DMS79 (cell line): Measurements from ENCODE around the gene FBXL19.

Experiments
- DNase-seq: peaks from one replicate; lab custom pipeline; 2025; lab: John Stamatoyannopoulos, UW

The FBXL19 gene

DNA sequence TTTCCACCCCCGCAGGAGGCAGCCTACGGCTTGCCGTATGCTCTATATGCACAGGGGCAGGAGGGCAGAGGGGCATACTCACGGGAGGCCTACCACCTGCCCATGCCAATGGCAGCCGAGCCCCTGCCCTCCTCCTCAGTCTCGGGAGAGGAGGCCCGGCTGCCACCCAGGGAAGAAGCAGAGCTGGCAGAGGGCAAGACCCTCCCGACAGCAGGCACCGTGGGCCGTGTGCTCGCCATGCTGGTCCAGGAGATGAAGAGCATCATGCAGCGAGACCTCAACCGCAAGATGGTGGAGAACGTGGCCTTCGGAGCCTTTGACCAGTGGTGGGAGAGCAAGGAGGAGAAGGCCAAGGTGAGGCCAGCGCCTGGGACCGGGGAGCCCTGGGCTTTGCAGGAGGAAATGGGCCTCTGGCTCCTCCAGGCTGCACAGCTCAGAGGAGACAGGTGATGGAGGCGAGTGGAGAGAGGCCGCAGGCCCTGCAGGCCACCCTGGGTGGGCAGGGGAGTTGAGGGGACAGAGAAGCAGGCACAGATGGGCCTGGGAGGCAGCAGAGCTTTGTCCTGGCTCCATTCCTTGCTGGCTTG, 42.8 kb downstream of the FBXL19 start:
- DNase-seq: no peak

DNA sequence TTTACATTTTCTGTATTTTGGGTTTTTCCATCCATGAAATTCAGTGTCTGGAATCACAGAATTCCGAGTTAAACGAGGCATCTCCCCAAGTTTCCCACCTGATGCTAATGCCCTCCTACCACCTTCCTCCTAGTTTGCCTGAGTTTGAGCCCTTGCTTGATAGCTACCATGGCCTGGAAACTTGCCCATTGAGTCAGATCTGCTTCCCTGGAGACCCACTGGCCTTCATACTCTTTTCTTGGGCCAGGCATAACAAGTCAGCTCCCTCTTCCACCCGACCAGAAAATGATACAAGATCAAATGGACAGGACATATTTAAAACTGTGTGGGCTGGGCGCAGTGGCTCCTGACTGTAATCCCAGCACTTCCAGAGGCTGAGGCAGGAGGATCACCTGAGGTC, 44.4 kb downstream of the FBXL19 start:
- DNase-seq: no peak

DNA sequence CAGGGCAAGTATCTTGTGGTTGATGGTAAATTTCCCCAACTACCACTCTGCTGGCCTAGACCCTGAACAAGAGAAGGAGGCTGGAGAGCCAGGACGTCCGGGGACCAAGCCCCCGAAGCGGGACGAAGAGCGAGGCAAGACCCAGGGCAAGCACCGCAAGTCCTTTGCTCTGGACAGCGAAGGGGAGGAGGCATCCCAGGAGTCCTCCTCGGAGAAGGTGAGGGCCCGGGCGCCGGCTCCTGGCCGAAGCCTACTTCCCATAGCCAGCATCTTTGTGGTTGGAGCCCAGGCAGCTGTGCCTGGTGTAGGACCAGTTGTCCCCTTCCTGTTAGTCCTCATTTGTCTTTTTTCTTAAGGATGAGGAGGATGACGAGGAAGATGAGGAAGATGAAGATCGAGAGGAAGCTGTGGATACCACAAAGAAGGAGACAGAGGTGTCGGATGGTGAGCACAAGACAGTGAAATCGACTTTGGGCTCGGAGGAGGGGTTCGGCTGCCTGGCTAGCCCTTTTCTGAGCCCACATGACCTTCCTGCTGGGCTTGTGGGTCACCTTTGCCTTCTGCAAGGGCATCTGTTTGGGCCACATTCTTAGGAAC, 46.0 kb downstream of the FBXL19 start:
- DNase-seq: no peak

DNA sequence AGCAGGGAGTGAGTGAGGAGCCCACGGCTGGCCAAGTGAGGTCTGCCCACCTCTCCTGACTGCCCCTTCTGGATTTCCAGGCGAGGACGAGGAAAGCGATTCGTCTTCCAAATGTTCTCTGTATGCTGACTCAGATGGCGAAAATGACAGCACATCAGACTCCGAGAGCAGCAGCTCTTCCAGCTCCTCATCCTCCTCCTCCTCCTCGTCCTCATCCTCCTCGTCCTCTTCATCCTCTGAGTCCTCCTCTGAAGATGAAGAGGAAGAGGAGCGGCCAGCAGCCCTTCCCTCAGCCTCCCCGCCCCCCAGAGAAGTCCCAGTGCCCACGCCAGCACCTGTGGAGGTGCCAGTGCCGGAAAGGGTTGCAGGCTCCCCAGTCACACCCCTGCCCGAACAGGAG, 47.9 kb downstream of the FBXL19 start:
- no peak for DNase-seq

DNA sequence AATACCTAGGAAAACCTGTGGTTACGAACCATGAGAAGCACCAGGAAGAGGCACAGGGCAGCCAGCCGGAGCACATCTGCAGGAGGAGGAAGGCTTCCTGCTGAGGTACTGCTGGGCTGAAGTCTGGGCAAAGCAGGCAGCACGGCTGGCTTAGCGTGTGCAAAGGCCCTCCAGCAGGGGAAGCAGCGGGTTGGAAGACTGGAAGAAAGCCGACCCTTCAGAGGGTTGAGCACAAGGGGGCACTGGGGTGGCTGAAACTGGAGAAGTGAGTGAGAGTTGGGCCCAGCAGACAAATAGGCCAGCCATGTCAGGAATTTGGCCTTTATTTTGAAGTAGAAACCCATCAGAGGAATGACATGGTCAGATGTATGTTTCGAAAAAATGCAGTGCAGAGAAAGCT, 49.5 kb downstream of the FBXL19 start:
- no peak for DNase-seq

DNA sequence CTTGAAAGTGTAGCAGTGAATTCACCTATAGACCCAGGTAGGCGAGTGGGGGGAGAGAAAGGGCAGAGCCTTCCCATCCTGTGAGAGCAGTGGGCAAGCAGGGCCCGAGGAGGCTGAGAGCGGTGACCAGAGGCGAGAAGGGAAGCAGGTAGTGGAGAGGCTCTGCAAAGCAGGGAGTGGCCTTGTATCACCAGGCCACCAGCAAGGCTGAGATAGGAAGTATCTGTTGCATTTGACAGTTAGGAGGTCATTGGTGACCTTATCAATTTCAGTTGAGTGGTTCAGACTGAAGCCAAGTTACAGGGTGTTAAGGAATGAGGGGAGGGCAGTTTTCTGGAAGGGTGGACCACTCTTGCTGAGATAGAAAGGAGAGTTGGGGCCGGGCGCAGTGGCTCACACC, 51.0 kb downstream of the FBXL19 start:
- no peak for DNase-seq

DNA sequence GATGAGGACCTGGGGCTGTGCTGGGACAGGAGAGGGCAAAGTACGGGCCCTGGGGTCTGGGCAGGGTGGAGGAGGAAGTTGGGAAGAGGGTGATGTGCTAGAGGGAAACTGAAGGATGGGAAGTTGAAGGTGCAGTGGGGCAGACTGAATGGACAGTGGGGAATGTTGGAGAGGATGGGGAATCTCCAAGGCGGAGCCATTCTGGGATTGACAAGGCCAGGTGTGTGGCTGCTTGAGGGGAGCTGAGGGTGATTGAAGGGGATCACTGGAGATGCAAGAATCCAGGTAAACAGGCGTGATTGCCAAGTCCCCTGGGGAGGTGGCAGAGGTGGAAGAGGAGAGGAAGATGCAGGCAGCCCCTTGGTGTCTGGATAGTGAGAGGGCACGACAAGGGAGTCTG, 53.1 kb downstream of the FBXL19 start:
- DNase-seq: no peak

DNA sequence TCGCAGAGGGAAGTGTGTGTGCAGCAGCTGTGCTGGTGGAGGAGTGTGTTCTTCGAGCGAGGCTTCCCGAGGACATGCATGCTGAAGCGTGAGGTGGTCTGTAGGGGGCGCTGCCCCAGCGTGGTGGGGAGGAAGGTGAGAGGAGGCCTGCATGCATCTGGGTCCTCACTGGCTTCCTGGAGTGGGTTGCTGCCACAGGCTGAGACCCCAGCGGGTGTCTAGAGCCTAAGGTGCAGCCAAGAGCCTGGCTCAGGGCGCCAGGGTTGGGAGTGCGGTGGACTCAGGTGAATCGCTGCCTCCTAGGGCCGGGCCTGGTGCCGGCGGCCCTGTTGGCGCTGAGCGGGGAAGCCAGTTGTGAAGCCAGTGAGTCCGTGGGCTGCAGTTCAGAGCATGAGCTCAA, 54.1 kb downstream of the FBXL19 start:
- no peak for DNase-seq

DNA sequence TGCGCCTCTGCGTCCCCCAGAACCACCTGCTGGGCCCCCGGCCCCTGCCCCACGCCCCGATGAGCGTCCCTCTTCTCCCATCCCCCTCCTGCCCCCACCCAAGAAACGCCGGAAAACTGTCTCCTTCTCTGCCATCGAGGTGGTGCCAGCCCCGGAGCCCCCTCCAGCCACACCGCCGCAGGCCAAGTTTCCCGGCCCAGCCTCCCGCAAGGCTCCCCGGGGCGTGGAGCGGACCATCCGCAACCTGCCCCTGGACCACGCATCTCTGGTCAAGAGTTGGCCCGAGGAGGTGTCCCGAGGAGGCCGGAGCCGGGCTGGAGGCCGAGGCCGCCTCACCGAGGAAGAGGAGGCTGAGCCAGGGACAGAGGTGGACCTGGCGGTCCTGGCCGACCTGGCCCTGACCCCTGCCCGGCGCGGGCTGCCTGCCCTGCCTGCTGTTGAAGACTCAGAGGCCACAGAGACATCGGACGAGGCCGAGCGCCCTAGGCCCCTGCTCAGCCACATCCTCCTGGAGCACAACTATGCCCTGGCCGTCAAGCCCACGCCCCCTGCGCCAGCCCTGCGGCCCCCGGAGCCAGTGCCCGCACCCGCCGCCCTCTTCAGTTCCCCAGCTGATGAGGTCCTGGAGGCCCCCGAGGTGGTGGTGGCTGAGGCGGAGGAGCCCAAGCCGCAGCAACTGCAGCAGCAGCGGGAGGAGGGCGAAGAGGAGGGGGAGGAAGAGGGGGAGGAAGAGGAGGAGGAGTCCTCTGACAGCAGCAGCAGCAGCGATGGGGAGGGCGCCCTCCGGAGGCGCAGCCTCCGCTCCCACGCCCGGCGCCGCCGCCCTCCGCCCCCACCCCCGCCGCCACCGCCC, 56.0 kb downstream of the FBXL19 start:
- no peak for DNase-seq

DNA sequence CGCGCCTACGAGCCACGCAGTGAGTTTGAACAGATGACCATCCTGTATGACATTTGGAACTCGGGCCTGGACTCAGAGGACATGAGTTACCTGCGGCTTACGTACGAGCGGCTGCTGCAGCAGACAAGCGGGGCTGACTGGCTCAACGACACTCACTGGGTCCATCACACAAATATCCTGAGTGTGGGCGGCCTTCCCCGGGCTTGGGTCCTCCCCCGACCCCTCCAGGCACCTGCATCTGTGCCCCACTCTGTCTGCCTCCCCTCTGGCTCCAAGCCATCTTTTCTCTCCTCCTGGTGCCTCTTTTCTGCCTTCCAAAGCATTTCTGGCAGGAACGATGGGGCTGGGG, 56.6 kb downstream of the FBXL19 start:
- DNase-seq: no peak

DNA sequence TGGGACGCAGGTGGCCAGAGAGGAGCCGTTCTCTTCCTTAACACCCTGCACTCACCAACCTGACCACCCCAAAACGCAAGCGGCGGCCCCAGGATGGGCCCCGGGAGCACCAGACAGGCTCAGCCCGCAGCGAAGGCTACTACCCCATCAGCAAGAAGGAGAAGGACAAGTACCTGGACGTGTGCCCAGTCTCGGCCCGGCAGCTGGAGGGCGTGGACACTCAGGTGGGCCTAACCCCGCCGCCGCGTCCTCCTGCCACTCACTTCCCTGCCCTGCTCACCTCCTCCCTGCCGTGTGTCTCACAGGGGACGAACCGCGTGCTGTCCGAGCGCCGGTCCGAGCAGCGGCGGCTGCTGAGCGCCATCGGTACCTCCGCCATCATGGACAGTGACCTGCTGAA, 57.1 kb downstream of the FBXL19 start:
- no peak for DNase-seq

DNA sequence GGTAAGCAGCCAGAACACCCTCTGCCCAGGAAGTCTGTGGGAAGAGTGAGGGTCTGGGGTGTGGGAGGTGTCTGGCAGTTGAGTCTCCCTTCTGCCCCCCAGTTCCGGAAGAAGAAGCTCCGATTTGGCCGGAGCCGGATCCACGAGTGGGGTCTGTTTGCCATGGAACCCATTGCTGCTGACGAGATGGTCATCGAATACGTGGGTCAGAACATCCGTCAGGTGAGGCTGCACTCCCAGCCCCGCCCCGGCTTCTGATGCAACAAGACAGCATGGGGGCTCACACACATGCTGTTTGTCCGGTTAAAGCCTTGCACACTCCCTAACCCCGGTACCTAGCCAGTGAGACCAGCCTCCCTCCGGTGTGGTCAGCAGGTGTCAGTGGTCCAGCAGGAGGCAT, 57.6 kb downstream of the FBXL19 start:
- no peak for DNase-seq

DNA sequence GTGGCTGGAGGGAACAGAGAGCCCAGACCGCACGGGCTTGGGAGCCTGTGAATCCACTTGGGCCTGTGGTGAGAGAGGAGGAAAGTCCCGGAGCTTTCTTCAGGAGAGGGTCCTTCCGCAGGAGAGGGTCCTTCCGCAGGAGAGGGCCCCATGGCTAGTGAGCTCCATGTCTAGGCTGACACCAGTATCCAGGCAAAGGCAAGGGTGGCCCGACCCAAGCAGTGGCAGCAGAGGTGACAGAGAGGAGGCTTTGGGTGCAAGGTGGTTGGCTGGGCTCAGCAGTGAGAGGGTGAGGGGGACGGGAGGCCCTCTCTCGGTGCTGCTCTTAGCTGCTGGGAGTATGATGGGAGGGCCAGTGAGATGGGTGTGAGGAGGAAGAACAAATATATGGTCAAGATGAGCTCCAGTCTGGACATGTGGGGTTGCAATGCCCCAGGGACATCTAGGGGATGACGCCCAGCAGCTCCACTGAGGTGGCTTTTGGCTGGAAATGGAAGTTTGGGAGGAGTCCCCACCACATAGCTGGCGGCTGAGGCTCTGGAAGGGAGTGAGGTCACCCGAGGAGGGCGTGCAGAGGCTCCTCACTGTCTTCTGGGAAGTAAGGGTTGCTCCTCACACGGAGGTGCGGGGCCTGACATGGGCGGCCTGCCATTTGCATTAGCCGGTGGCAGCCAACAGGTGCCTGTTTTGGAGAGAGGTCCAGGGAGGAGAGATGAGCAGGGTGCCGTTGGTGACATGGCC, 59.3 kb downstream of the FBXL19 start:
- no peak for DNase-seq

DNA sequence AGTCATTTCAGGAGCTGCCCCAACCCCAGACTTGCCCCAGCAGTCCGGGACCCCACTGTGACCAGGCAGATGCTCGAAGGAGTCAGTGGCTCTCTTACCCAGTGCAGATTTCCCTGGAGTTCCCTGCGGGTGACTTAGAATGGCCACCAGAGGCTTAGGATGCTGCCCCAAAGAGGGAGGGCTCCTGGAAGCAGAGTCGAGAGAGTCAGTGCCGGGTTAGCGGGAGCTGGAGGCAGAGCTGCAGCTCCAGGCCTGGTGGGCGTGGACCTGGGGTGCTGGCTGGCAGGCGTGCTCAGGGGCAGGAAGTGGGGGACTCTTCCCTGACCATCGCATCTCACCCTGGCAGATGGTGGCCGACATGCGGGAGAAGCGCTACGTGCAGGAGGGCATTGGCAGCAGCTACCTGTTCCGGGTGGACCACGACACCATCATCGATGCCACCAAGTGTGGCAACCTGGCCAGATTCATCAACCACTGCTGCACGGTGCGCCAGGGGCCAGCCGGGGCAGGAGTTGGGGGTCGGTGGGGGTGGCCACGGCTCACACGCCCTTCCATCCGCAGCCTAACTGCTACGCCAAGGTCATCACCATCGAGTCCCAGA, 60.0 kb downstream of the FBXL19 start:
- no peak for DNase-seq

DNA sequence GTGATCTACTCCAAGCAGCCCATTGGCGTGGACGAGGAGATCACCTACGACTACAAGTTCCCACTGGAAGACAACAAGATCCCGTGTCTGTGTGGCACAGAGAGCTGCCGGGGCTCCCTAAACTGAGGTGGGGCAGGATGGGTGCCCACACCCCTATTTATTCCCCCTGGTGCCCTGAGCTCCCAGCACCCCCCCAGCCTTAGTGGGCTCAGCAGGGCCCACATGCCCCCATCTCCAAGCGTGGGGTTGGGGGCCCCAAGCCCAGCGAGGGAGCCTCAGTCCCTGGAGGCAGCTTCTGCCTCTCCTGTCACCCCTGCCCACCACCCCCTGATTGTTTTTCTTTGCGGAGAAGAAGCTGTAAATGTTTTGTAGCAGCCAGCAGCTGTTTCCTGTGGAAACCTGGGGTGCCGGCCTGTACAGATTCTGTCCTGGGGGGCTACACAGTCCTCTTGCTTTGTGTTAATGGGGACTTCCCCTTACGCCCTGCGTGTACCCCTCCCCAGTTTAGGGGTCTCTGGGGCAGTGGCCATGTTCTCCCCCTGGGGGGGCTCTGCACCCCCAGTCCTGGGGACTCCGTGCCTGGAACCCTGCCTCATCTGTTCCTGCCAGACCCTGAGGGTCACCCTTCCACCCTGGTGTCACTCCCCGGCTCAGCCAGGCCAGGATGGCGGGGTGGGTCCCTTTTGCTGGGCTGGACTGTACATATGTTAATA, 60.7 kb downstream of the FBXL19 start:
- DNase-seq: no peak

DNA sequence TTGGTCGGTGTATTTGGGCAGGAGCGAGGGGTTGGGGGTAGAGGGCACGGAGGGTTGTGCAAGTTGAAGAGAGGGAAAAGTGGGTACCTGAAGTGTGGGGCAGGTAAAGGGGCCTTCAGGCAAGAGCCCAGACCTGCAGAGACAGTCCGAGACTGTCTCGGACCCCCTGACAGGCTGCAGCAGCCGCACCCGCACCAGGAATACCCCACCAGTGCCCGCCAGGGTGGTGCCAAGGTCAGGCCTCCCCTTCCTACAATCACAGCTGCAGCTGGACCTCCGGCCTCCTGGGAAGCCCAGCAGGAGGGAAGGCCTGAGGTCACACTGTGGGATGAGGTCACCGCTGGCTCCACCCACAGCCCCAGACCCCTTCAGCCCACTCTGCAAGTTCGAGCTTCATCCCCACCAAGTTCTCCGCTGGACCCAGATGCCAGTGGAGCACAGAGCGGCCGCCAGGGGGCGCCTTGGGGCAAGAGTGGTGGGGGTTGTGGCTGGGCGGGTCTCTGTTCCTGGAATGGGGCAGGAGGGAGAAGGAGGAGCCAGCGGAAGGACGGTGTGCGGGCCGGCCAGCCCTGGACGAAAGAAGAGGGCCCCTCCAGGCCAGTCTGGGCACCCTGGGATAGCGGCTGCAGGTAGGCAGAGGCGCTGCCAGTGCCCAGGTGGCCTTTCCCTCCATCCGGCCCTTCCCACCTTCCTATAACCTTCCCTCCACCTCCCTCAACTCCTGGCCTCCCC, 61.5 kb downstream of the FBXL19 start, which contains the start of gene HSD3B7:
Gene HSD3B7 (plus strand): TSS at position 539 of the 732 bp plus-strand sequence. CDS start 452 bp downstream, outside the sequence.
- peak; percentile 51 for DNase-seq

DNA sequence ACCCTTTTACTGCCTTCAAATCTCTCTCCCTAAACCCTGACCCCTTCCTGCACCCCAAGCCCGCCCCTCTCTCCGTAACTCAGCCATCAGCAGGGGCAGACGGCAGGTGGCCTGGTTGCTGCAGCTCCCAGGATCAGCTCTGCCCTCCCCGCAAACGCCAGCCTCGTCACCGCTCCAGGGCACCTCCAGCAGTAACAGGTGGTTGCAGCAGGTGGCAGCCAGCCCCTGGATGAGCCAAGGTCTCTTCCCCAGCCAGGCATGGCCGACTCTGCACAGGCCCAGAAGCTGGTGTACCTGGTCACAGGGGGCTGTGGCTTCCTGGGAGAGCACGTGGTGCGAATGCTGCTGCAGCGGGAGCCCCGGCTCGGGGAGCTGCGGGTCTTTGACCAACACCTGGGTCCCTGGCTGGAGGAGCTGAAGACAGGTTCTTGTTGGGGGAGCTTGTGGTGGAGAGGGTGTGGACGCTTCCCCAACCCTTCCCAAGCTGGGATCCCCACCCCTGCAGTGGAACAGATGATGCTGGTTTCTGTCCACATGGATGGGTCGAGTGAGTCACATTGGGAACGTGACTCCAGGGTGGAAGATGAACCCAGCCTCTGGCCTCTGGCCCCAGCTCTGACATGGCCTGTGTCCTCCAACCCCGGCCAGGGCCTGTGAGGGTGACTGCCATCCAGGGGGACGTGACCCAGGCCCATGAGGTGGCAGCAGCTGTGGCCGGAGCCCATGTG, 62.2 kb downstream of the FBXL19 start:
- DNase-seq: peak; percentile 63

DNA sequence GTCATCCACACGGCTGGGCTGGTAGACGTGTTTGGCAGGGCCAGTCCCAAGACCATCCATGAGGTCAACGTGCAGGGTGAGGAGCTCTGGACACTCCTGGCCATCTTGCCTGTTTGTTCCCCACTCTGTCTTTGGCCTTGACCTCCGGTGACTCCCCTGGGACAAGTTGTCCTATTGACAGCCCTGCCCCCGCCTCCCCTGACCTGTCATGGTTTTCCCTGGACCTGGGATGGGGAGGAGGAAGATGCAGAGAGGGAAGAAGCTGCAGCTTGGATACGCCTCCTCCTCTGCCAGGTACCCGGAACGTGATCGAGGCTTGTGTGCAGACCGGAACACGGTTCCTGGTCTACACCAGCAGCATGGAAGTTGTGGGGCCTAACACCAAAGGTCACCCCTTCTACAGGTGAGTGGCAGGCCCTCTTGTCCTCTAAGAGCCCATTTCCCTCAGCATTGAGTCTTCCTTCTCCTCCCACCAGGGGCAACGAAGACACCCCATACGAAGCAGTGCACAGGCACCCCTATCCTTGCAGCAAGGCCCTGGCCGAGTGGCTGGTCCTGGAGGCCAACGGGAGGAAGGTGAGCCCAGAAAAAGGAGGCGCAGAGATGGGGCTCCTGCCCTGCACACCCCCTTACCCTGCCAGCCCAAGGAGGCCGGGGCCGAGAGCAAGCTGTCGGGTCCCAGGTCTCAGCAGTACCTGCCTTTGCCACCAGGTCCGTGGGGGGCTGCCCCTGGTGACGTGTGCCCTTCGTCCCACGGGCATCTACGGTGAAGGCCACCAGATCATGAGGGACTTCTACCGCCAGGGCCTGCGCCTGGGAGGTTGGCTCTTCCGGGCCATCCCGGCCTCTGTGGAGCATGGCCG, 63.0 kb downstream of the FBXL19 start:
- no peak for DNase-seq

DNA sequence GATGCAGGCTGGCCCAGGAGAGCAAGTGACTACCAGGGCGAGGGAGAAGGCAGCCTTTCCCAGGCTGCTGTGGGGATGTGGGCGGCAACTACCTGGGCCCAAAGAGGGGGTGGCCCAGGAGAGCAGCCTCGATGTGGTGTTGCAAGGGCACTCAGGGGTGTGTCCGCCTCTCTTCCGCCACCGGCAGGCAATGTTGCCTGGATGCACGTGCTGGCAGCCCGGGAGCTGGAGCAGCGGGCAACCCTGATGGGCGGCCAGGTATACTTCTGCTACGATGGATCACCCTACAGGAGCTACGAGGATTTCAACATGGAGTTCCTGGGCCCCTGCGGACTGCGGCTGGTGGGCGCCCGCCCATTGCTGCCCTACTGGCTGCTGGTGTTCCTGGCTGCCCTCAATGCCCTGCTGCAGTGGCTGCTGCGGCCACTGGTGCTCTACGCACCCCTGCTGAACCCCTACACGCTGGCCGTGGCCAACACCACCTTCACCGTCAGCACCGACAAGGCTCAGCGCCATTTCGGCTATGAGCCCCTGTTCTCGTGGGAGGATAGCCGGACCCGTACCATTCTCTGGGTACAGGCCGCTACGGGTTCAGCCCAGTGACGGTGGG, 64.3 kb downstream of the FBXL19 start:
- DNase-seq: no peak
